Mucosa of rectum (tissue), 2 donors: ENCODE data around the gene COL4A3.
A peak's percentile ranks its signal among the peaks of the same experiment; 100 is the strongest.
"Not testable (repeated sequence)": the region's sequence is repeated elsewhere in the genome, so short reads cannot be mapped to it uniquely, and the experiment has no call there.

Experiments used
- H3K27ac ChIP-seq, 2 donors: one replicate each; pipeline ENCODE4 v1.7.0; 2013; ENCODE audit warnings: inconsistent platforms in 2 of 2, low read depth in 2 of 2, low read length in 2 of 2
- H3K27me3 ChIP-seq, 2 donors: one replicate each; pipeline ENCODE4 v1.7.0; 2013; ENCODE audit warnings: low read length in 2 of 2; ENCODE audit not compliant: control insufficient read depth in 2 of 2, insufficient read depth in 2 of 2
- H3K36me3 ChIP-seq, 2 donors: one replicate each; pipeline ENCODE4 v1.7.0; 2013; ENCODE audit warnings: low read length in 2 of 2; ENCODE audit not compliant: control insufficient read depth in 2 of 2, insufficient read depth in 2 of 2
- H3K4me1 ChIP-seq, 2 donors: one replicate each; pipeline ENCODE4 v1.7.0; 2013; ENCODE audit warnings: low read length in 2 of 2, mild to moderate bottlenecking in 1 of 2; ENCODE audit not compliant: control insufficient read depth in 2 of 2, insufficient read depth in 2 of 2
- H3K4me3 ChIP-seq, 2 donors: one replicate each; pipeline ENCODE4 v1.7.0; 2013; ENCODE audit warnings: low read length in 2 of 2
- H3K9ac ChIP-seq, 2 donors: one replicate each; pipeline ENCODE4 v1.7.0; 2013; ENCODE audit warnings: low read length in 2 of 2, low read depth in 1 of 2, mild to moderate bottlenecking in 1 of 2
- H3K9me3 ChIP-seq, 2 donors: one replicate each; pipeline ENCODE4 v1.7.0; 2013; ENCODE audit warnings: low read length in 2 of 2; ENCODE audit not compliant: control insufficient read depth in 2 of 2
- donor health status: healthy.
- donor health status: Normal muscosa, but diverticular disease.

The COL4A3 gene

DNA sequence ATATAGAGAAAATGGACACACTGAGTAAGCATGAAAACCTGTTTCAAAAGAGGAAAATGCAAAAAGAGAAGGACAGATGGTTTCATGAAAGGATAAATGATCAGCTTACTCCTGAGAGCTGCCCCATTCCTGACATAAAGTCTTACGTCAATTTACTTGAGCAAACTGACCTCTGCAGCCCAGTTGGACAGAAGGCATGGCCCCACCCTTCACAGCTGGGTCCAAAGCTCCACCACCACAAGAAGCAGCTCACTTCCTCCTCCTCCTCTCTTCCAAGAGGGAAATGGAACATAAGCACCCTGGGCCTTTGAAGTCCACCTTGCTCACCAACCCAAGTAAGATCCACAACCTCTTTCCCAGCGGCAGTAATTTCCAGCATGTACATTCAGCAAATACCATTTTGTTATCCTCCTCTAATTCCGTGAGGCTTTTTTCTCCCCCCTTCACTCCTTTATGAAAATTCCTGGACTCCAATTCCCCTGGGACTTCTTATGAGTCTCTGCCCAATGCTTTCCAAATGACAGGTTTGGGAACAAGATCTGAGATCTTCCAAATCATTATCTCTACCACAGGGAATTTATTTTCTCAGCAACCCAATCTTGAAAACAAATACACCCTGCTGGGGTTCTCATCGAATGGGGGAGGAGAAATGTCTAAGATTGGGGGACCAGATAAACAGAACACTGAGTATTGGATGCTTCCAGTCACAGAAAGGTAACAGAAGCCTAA is 10.5 kb upstream of the COL4A3 start:
- H3K4me3 ChIP-seq: no peak overlapping the region
- H3K27ac ChIP-seq: no peak overlapping the region

GRCh38 chr2:227154986-227155774 is 9.2 kb upstream of the COL4A3 start:
- Histone ChIP-seq H3K9ac (no peak overlapping the region), H3K36me3 (no peaks in the 10 kb centered on the region), H3K4me3 (no peak overlapping the region), H3K27ac (no peak overlapping the region), H3K4me1 (no peaks in the 10 kb centered on the region), H3K27me3 (peaks cover 0 to 2% of the 10 kb centered on the region in 2 donors), H3K9me3 (no peaks in the 10 kb centered on the region)

More for the DNA sequence above, 10.5 kb upstream of the COL4A3 start:
- Histone ChIP-seq H3K9ac (no peak overlapping the region), H3K9me3 (no peaks in the 10 kb centered on the region), H3K27me3 (no peaks in the 10 kb centered on the region), H3K36me3 (no peaks in the 10 kb centered on the region), H3K4me1 (no peaks in the 10 kb centered on the region)

GRCh38 chr2:227160164-227160563 is 4.3 kb upstream of the COL4A3 start:
- Histone ChIP-seq H3K9ac (no peak overlapping the region), H3K4me1 (peaks cover 8 to 9% of the 10 kb centered on the region in 2 donors), H3K27ac (no peak overlapping the region), H3K36me3 (no peaks in the 10 kb centered on the region), H3K27me3 (peaks cover 16 to 19% of the 10 kb centered on the region in 2 donors), H3K4me3 (no peak overlapping the region), H3K9me3 (no peaks in the 10 kb centered on the region)

- H3K4me3 ChIP-seq: no peak overlapping the region
- H3K9me3 ChIP-seq: no peaks in the 10 kb centered on the region
- H3K9ac ChIP-seq: no peak overlapping the region
- H3K27ac ChIP-seq: no peak overlapping the region
- H3K4me1 ChIP-seq: peaks cover 8 to 9% of the 10 kb centered on the region in 2 donors
- no peaks in the 10 kb centered on the region for H3K36me3 ChIP-seq
- peaks cover 19 to 20% of the 10 kb centered on the region in 2 donors for H3K27me3 ChIP-seq
These were observed 2.5 kb upstream of the COL4A3 start for GRCh38 chr2:227161947-227162346.

GRCh38 chr2:227163485-227163997 is 883 bp upstream of the COL4A3 start:
- H3K4me1 ChIP-seq: peaks cover 8 to 9% of the 10 kb centered on the region in 2 donors
- peaks cover 20 to 22% of the 10 kb centered on the region in 2 donors for H3K27me3 ChIP-seq
- peak overlapping the region; percentile 56 to 75 for H3K27ac ChIP-seq
- H3K36me3 ChIP-seq: no peaks in the 10 kb centered on the region
- H3K9me3 ChIP-seq: no peaks in the 10 kb centered on the region
- peak overlapping the region in 1 of 2 donors; percentile 16 for H3K9ac ChIP-seq
- peak overlapping the region; percentile 57 to 66 for H3K4me3 ChIP-seq

- peaks cover 20 to 22% of the 10 kb centered on the region in 2 donors for H3K27me3 ChIP-seq
- peak overlapping the region; percentile 57 to 66 for H3K4me3 ChIP-seq
- H3K36me3 ChIP-seq: no peaks in the 10 kb centered on the region
- H3K27ac ChIP-seq: peak overlapping the region in 1 of 2 donors; percentile 75
- H3K9me3 ChIP-seq: no peaks in the 10 kb centered on the region
- peaks cover 8 to 9% of the 10 kb centered on the region in 2 donors for H3K4me1 ChIP-seq
- H3K9ac ChIP-seq: no peak overlapping the region
These were observed 403 bp downstream of the COL4A3 start for GRCh38 chr2:227164763-227165291.

DNA sequence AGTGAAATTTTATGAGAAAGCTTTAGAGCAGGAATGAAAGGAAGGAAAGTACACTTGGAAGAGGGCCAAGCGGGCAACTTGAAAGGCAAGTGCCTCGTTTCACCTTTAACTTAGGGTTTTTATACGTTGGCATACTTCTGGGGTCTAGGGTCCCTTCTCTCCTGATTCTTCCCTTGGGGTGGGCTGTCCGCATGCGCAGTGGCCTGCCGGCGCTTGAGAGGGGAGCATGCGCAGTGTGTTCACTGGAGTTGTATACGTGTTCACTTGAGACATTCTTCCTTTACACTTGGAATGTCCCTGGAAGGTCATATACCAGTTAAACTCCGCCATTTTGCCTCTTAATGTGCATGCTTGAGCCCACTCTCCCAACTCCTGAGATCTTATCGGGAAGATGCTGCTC is 7.4 kb downstream of the COL4A3 start:
- H3K36me3 ChIP-seq, H3K27ac ChIP-seq, H3K27me3 ChIP-seq, H3K9me3 ChIP-seq, H3K4me1 ChIP-seq, H3K9ac ChIP-seq, H3K4me3 ChIP-seq: not testable (repeated sequence)

GRCh38 chr2:227177592-227178336 is 13.3 kb downstream of the COL4A3 start:
- Histone ChIP-seq H3K4me1 (no peaks in the 10 kb centered on the region), H3K9me3 (no peaks in the 10 kb centered on the region), H3K9ac (no peak overlapping the region), H3K27me3 (no peaks in the 10 kb centered on the region), H3K27ac (no peak overlapping the region), H3K4me3 (no peak overlapping the region), H3K36me3 (no peaks in the 10 kb centered on the region)

DNA sequence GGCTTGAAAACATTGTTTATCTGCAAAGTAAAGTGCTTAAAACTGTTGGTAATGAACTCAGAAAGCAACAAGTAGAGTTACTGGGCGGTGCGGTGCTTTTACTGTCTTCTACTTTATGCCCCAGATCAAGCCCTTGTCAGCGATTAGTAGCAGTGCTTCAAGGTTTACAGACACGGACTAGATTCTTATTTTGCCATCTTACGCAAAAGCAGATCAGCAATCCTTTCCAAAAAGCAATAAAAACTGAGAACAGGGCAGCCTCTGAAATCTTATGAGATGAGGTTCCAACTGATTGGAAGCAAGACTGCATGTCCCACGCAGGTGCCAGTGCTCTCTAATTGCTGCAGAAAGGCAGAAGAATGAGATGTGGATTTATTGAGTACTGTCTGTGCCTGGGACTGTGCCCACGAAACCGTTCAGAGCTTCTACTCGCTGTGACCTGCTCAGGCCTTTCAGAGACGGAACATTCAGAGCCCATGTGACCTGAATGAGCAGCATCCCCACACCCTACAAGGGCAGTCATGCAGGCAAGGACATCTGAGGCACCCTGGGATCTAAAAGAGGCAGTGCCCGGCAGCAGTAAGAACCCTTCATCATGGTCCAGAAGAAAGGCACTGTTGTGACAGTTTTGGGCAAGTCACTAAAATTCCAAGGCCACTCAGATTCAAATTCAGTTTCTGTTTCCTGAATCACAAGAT is 15.7 kb downstream of the COL4A3 start:
- no peaks in the 10 kb centered on the region for H3K36me3 ChIP-seq

More for the DNA sequence above, 15.7 kb downstream of the COL4A3 start:
- Histone ChIP-seq H3K9ac (no peak overlapping the region), H3K4me3 (no peak overlapping the region), H3K27ac (no peak overlapping the region), H3K27me3 (peaks cover 0 to 2% of the 10 kb centered on the region in 2 donors), H3K9me3 (no peaks in the 10 kb centered on the region), H3K4me1 (no peaks in the 10 kb centered on the region)
